HG03175 (cell line): ENCODE results near the gene CCDC102B.
"Not testable (repeated sequence)": the region's sequence is repeated elsewhere in the genome, so short reads cannot be mapped to it uniquely, and the experiment has no call there.

Experiments
- ATAC-seq: cut with Tn5 transposase; IDR thresholded peaks from one replicate; pipeline ENCODE4 v1.9.1; 2021; ENCODE audit warnings: mild to moderate bottlenecking, moderate library complexity; ENCODE audit not compliant: unreplicated experiment

Gene CCDC102B

GRCh38 chr18:68962623-68963022 lies 164.7 kb downstream of the CCDC102B start:
- ATAC-seq = no peak

- ATAC-seq = no peak
Observed at GRCh38 chr18:68965817-68966216, 167.9 kb downstream of the CCDC102B start.

GRCh38 chr18:68969027-68969426 lies 171.1 kb downstream of the CCDC102B start:
- no peak for ATAC-seq

GRCh38 chr18:68972176-68972575 lies 174.3 kb downstream of the CCDC102B start:
- ATAC-seq = no peak

GRCh38 chr18:68979737-68980136 lies 181.9 kb downstream of the CCDC102B start:
- ATAC-seq = no peak

- no peak for ATAC-seq
Observed at GRCh38 chr18:68983126-68983525, 185.2 kb downstream of the CCDC102B start.

GRCh38 chr18:68984342-68984741 lies 186.5 kb downstream of the CCDC102B start:
- no peak for ATAC-seq

- peak; percentile 49 for ATAC-seq
Observed at GRCh38 chr18:68985172-68985820, 187.4 kb downstream of the CCDC102B start.

GRCh38 chr18:68991286-68991685 lies 193.4 kb downstream of the CCDC102B start:
- no peak for ATAC-seq

GRCh38 chr18:68992719-68993482 lies 195.0 kb downstream of the CCDC102B start:
- ATAC-seq = peak; percentile 62

- no peak for ATAC-seq
Observed at GRCh38 chr18:68995675-68996074, 197.8 kb downstream of the CCDC102B start.

- ATAC-seq = no peak
Observed at GRCh38 chr18:68997845-68998244, 200.0 kb downstream of the CCDC102B start.

- ATAC-seq = no peak
Observed at GRCh38 chr18:69000366-69000765, 202.5 kb downstream of the CCDC102B start.

- ATAC-seq = peak; percentile 42
Observed at GRCh38 chr18:69002233-69002632, 204.4 kb downstream of the CCDC102B start.

GRCh38 chr18:69006212-69006611 lies 208.3 kb downstream of the CCDC102B start:
- not testable (repeated sequence) for ATAC-seq

GRCh38 chr18:69008538-69008937 lies 210.7 kb downstream of the CCDC102B start:
- ATAC-seq = no peak

- ATAC-seq = no peak
Observed at GRCh38 chr18:69021211-69021805, 223.4 kb downstream of the CCDC102B start.

- no peak for ATAC-seq
Observed at GRCh38 chr18:69022426-69022825, 224.5 kb downstream of the CCDC102B start.

- ATAC-seq = no peak
Observed at GRCh38 chr18:69031571-69031970, 233.7 kb downstream of the CCDC102B start.

GRCh38 chr18:69032009-69032408 lies 234.1 kb downstream of the CCDC102B start:
- ATAC-seq = no peak

GRCh38 chr18:69035756-69036155 lies 237.9 kb downstream of the CCDC102B start:
- no peak for ATAC-seq

GRCh38 chr18:69044215-69044614 lies 246.3 kb downstream of the CCDC102B start:
- ATAC-seq = no peak
